Hematopoietic multipotent progenitor cell treated with erythropoietin and hydrocortisone succinate and interleukin-3 and kit ligand, for 15 days (in vitro differentiated cells): ENCODE results near the gene NRSN2.

Source experiments
- DNase-seq: peaks from one replicate; pipeline ENCODE4 v3.0.0-alpha.2; 2015; ENCODE audit warnings: low spot score

The NRSN2 gene, protein sequence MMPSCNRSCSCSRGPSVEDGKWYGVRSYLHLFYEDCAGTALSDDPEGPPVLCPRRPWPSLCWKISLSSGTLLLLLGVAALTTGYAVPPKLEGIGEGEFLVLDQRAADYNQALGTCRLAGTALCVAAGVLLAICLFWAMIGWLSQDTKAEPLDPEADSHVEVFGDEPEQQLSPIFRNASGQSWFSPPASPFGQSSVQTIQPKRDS

DNA sequence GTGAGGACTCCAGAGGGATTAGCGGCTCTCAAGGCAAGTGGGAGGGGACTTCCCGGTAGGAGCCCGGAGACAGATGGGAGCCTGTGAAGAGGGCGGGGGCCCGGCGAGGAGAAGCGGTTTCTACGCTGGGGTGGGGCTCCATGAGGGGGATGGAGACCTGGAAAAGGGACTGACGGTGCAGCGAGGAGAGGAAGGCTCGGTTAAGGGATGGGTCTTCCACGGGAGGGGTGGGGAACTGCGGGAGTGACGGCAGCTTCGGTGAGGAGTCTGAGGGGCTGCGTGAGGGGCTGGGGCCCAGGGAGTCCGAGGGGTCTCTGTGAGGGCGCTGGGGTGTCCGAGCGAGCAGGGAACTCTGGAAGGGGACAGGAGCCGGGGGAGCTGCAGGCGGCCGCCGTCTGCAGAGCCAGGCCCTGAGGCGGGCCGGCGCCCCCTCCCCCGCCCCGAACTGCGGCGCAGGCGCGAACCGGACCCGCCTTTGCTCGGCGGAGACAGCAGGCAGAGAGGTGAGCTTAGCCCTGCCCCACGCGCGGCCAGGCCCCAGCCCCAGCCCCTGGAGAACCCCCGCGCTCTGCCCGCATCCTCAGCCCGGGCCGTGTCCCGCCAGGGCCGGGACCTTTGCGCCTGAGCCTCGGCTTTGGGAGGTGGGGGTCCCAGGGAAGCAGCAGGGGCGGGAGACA lies at the start of gene NRSN2:
TSS of gene NRSN2 (plus strand) at position 472 of the 677 bp plus-strand sequence. CDS start 2,533 bp downstream, outside the sequence.
- no peak for DNase-seq

DNA sequence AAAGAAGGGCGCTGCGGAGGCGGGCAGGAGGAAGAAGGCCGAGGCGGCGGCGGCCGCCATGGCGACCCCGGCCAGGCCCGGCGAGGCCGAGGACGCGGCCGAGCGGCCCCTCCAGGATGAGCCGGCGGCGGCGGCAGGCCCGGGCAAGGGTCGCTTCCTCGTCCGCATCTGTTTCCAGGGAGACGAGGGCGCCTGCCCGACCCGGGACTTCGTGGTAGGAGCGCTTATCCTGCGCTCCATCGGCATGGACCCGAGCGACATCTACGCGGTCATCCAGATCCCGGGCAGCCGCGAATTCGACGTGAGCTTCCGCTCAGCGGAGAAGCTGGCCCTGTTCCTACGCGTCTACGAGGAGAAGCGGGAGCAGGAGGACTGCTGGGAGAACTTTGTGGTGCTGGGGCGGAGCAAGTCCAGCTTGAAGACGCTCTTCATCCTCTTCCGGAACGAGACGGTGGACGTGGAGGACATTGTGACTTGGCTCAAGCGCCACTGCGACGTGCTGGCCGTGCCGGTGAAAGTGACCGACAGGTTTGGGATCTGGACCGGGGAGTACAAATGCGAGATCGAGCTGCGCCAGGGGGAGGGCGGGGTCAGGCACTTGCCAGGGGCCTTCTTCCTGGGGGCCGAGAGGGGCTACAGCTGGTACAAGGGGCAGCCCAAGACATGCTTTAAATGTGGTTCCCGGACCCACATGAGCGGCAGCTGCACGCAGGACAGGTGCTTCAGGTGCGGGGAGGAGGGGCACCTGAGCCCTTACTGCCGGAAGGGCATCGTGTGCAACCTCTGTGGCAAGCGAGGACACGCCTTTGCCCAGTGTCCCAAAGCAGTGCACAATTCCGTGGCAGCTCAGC lies 48.8 kb upstream of the NRSN2 start:
- peak; percentile 43 for DNase-seq

DNA sequence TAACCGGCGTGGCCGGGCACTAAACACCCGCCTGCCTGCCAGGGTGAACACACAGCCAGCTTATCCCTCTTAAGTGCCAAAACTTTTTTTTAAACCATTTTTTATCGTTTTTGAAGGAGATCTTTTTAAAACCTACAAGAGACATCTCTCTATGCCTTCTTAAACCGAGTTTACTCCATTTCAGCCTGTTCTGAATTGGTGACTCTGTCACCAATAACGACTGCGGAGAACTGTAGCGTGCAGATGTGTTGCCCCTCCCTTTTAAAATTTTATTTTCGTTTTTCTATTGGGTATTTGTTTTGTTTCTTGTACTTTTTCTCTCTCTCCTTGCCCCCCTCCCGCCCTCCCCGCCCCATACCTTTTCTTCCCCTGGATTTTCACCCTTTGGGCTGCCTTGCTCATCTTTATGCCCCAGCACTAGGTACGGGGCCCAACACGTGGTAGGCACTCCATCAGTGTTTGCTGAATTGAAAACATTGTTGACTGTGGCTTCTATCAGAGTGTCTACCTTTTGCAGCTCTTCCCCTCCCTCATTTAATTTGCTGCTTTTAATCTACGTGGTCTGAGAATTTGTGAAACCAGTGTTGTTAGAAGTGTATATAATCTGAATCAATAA lies 48.0 kb upstream of the NRSN2 start:
- no peak for DNase-seq

DNA sequence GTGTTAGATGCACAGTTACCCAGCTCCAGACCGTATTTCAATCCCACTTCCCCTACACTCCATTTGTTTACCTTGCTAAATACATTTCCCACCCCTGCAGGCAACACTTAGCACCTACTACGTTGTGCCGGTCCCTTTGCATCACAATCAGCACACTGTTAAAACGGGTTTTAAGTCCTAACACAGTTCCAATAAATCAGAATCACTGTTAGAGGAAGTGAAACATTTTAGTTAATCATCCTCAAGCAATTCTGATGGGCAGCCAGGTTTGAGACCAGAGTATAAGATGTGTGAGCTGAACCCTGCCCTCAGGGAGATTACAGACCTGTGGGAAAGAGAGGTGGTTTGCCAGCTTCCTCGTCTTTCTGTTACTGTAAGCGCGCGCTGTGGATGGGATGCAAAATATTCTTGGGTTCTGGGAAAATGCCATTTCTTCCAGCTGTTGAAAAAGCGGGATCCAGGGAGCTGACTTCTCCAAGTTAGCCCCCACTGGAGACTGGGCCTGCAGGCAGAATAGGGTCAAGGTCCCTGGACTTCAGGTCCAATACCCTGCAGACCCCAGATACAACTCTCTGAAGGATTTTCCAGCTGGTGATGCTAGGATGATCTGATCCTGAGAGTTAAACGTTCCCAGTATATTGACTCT lies 46.4 kb upstream of the NRSN2 start:
- no peak for DNase-seq

DNA sequence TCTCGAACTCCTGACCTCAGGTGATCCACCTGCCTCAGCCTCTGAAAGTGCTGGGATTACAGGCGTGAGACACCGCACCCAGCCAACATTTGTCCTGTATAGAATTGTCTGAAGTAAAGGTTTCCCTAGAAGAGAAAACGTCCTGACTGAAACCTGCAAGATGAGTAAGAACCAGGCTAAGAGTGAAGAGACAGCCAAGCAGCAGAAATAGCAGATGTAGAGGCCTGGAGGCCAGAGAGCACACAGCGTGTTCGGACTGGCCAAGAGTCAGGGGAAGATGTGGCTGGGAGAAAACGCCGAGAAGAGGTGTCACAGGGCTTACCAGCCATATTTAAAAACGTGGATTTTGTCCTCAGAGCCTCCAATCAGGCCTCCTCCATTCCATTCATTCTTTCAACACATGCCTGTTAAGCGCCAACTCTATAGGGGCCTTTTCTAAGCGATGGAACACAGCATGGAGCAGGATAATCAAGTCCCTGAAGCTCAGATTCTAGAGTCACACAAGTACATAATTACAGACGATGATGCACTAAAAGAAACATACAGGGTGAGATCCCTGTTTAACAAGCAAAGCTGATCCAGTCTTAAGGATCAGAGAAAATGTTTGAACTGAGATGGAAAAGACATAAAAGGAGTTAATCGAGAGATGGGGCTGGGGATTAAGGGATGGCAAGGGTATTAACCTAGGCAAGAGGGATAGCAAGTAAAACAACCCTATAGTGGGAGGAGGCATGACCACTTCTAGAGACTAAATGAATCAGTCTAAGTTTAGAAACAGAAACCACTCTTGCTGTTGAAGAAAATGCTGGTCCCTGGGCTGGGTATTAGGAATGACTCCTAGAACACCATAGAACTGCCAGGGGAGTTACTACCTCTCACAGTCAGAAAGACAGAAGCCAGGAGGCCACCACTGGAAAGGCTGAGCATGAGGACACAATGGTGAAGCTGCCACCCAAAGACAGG lies 44.7 kb upstream of the NRSN2 start:
- no peak for DNase-seq

DNA sequence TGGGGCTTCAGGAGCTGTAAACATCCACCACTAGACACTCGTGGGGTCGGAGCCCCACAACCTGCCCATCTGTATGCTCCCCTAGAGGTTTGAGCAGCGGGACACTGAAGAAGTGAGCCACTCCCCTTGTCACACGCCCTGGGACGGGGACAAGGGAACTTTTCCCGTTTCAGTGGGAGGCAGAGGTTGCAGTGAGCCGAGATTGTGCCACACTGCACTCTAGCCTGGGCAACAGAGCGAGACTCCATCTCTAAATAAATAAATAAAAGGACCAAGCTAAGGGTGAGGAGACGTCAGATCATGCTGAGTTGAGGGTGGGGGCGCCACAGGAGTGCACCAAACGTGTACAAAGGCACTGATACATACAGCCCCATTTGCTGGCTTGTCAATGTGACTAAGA lies 41.2 kb upstream of the NRSN2 start:
- DNase-seq, result no peak

DNA sequence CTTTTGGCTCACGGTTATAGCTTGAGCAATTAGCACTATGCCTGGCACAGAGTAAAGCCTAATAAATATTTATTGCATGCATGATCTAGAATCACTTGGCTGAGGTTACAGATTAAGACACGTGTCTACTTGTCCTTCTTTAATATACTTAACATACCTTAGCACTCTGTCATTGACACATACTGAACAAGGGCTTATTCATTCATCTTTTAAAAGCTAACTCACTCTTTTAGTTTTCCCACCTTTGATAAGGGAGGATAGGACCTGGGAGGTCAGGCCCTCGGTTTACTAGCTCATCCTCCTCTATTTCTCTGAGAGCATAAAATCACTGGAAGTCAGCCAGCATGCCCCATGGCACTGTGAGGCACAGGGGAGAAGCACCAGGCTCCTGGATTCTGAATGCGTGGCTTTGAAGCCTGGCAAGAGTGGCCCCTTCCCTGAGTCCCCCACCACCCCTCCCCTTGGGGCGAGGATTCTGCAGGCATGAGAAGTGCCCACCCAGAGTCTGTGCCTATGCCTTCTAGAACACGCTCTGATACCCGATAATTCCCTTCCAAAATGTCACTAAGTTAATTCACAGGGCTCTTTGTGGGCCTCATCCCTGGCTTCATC lies 38.4 kb upstream of the NRSN2 start:
- no peak for DNase-seq

DNA sequence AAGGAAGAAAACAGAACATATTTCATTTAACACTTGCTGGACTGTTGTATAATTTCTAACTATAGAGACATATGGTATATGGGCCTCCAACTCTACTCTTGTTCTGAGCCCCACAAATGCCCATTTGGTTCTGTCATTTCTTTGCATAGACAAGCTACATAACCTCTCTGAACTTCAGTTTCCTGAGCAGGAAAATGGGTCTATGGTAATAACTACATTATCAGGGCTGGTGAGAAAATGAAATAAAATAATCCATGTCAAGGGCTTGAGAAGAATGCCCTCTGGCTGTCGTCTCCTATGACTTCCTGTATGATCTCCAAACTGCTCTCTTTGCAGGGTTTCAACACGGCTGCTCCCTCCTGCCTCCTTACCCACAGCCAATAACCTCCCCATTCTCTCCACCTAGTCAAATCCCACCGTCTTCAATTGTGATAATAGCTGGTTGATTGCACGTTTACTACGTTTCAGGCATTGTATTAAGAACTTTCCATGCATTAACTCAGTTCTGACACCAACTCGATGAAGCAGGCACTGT lies 37.5 kb upstream of the NRSN2 start:
- no peak for DNase-seq

DNA sequence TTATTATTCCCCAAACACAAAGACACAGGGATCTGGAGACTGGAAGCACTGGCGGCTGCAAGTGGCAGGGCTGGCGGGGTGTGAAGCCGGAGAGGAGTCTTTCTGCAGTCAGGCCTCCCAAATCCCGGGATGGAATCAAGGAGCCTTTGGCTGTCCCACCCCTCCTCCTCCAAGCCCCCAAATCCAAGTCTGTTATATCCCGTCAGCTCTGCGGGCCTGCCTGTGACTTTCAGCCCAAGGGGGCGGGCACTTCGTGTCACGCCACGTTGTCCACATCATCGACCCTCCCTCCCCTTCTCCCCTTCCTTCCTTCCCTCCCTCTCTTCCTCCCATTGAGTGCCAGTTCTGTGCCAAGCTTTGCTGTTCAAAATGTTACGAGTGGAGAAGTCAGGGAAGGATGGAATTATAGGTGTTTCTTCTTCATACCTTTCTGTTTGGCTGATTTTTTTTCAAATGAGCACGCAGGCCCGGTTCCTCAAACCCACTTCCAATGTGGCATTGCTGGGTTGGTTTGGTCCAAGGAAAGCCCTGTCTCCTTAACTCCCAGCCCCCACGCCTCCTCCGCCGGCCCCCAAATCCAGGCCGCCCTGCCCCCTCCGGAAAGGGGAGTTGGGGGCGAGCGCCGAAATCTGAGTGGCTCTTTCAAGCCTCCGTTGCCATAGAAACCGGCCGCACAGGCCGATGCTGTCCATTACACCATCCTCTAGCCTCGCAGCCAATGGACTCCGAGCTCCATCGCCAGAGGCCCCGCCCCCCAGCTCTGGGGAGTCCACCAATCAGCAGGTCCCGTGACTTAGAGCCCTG lies 36.9 kb upstream of the NRSN2 start:
- peak; percentile 80 for DNase-seq

DNA sequence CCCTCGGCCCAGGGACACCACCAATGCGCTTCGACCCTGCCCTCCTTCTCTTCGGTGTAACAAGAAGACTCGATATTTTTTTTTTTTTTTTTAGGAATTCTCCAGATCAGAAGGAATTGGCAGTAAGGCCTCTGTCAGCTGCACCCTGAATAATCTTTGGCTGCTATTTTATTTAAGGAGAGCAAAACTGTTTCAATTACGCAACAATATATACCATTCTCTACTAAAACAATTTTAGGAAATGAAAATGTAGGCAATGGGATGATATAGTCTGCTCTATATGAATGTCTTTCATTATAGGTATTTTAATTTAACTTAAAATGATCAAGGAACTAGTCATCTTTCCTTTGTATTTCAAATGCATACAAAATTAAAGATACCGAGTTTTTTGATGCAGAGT lies 36.3 kb upstream of the NRSN2 start:
- no peak for DNase-seq

DNA sequence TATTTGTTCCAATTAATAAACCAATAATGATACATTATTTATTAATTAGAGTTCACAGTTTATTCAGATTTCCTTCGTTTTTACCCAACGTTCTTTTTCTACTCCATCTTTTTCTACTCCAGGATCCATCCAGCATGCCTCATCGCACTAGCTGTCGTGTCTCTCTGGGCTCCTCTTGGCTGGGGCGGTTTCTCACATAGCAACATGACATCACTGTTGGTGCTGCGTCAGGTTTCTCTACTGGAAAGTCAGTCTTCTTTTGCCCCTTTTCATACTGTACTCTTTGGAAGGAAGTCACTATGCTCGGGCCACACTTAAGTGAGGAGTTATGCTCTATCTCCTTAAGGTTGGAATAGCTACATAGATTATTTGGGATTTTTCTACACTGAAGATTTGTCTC lies 35.3 kb upstream of the NRSN2 start:
- DNase-seq, result no peak

DNA sequence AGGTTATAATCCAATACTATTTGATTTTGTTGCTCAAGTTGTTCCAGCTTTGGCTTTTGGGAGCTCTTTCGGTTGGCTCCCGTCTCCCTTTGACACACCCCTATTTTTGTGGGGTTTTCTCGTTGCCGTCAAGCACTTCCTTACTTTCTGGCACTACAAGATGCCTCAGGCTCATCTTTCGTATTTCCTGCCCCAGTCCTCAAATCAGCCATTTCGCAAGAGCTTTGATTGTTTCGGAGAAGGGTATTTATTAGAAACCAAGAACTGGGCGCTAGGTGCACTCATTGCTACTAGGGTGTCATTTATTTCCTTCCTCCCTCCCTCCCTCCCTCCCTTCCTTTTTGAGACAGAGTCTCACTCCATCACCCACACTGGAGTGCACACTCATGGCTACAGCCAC lies 34.8 kb upstream of the NRSN2 start:
- no peak for DNase-seq

DNA sequence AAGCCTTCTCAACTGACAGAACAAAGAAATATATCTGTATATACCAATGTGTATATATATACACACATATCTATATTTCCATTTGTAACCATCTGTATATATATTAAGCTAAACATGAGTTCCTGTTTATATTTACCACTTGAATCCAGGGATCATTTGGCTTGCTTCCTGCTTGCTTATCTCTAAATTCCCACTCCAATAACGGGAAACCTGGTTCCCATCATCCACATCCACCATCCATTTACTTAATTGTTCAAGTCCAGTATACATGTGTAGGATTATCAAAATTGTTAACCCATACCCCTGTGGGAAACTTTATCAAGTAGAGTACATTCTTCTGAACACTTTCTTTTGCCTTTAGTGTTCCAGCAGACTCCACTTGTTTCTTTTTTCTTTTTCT lies 34.0 kb upstream of the NRSN2 start:
- no peak for DNase-seq

DNA sequence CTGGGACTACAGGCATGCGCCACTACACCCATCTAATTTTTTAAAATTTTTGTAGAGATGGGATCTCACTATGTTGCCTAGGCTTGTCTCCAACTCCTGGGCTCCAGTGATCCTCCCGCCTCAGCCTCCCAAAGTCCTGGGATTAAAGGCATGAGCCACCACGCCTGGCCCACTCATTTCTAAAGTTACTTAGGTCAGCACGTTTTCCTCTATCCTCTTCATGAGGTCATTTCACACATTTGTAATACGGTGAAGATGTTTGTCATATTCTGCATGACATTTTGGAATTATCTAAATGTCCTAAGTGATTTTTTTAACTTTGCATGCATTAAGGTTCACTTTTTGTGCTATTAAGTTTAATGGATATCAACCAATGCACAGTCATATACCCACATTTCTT lies 33.5 kb upstream of the NRSN2 start:
- DNase-seq, result no peak

DNA sequence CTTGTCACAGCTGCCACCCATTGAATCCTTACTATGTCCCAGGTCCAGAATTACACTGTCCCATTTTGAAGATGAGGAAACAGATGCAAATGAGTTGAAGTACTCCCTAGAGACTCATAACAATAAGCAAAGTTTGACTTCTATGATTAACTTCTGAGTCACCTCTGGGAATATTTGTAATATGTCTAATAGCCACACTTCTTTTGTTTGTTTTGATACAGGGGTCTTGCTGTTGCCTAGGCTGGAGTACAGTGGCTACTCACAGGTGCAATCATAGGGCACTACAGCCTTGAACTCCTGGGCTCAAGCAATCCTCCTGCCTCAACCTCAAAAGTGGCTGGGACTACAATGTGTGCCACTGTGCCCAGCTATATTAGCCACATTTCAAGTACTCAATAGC lies 33.0 kb upstream of the NRSN2 start:
- no peak for DNase-seq

DNA sequence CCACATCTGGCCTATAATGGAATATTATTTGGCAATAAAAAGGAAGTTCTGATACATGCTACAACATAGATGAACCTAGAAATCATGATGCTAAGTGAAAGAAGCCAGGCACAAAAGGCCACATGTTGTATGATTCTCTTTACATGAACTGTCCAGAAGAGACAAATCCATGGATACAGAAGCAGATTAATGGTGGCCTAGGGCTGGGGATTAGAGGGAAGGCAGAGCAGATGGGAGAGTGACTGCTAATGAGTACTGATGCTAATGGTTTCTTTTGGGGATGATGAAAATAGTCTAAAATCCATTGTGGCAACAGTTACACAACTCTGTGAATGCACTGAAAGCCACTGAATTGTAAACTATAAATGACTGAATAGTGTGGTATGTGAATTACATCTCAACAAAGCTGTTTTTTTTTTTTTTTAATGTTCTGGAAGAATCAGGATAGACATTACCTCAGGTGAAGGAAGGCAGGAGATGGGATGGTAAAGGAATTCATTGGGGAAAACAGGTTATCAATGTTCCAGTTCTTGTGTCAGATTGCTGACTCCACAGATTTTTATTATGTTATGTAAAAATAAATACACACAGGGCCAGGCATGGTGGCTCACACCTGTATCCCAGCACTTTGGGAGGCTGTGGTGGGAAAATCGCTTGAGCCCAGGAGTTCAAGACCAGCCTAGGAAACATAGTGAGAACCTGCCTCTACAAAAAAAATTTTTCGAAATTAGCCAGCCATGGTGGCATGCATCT lies 30.4 kb upstream of the NRSN2 start:
- DNase-seq, result no peak

DNA sequence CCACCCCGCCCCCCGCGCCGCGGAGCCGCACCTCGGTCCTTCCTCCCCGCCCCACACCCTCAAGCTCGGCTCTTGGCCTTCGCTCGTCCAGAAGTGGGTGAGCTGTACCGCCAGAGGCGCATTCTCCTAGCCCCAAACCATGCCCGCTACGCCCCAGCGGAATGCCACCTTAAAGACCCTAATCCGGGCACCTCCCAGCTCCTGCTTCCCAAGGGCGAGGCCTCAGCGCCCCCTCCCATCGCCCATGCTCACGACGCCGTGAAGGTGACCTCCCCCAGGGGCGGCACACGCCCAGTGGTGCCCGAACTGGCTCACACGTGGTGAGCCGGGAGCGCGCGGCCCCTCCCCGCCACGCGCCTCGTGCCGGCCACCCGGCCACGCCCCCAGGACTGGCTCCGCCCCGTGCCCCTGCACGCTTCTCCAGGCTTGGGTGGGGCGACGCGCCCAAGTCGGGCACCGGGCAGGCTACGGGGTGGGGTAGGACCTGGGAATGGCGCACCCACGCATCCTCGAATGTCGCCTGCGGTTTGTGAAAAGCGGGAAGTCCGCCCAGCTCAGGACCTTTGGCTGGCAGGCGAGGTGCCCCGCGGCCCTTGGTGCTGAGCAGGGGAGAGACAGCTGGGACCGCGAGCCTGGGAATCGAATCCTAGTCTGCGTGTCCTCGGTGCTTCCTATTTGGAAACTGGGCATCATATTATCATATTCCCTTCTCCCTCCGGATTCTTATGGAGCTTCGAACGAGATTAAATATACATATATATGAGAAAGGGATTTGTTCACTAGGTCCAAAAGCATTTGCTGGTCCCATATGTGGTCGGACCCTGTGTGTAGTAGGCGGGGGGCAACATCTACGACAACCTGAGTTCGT lies 22.5 kb upstream of the NRSN2 start:
- peak; percentile 89 for DNase-seq
